ENCODE results near the gene NPTX1. TPM values are rescaled to one million over a fixed set of nuclear protein-coding genes. Genes with fewer than 3 reads are reported as not detected.
A peak's percentile ranks its signal among the peaks of the same experiment; 100 is the strongest.

NPTX1 gene
- total RNA-seq, 1 donor from 2014 or later, result 0.20 TPM

GRCh38 chr17:80454557-80455335 is 21.7 kb downstream of the NPTX1 start:
- intact Hi-C loops (cut with micrococcal nuclease), result loop anchor here (1.0 kb wide), 5 partner anchors 22 to 535 kb away; partner anchors contain the start of genes EIF4A3, ENDOV, NPTX1 and RPTOR
- peak overlapping the region; percentile 92 for H3K27ac Mint-ChIP-seq
- H3K36me3 Mint-ChIP-seq (ENCODE audit: low read depth), result peaks cover 6% of the 10 kb centered on the region
- ATAC-seq (ENCODE audit: low read depth) (peak; percentile 92), DNase-seq (peak; percentile 95)
- peak overlapping the region; percentile 92 for H3K4me3 Mint-ChIP-seq
- H3K4me1 Mint-ChIP-seq, result peaks cover 15% of the 10 kb centered on the region
- H3K27me3 Mint-ChIP-seq, result peaks cover 25% of the 10 kb centered on the region
- H3K9me3 Mint-ChIP-seq, result no peaks in the 10 kb centered on the region
- TF ChIP-seq, protein P1, sequence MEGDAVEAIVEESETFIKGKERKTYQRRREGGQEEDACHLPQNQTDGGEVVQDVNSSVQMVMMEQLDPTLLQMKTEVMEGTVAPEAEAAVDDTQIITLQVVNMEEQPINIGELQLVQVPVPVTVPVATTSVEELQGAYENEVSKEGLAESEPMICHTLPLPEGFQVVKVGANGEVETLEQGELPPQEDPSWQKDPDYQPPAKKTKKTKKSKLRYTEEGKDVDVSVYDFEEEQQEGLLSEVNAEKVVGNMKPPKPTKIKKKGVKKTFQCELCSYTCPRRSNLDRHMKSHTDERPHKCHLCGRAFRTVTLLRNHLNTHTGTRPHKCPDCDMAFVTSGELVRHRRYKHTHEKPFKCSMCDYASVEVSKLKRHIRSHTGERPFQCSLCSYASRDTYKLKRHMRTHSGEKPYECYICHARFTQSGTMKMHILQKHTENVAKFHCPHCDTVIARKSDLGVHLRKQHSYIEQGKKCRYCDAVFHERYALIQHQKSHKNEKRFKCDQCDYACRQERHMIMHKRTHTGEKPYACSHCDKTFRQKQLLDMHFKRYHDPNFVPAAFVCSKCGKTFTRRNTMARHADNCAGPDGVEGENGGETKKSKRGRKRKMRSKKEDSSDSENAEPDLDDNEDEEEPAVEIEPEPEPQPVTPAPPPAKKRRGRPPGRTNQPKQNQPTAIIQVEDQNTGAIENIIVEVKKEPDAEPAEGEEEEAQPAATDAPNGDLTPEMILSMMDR (IDR thresholded peaks at IDR 0.05), result no peak
- ChIA-PET CTCF (interaction anchor here (0.8 to 1.8 kb wide), 6 partner anchors 9 to 378 kb away, joined by 3 to 7 read pairs (median 4); no protein-coding TSS in a partner anchor), POLR2A (interaction anchor here (0.6 to 3.0 kb wide), 40 partner anchors 10 to 1844 kb away, joined by 3 to 24 read pairs (median 4); partner anchors contain the start of genes ACTG1, ARL16, BAIAP2 and CEP131)

GRCh38 chr17:80453998-80454556 is 22.3 kb downstream of the NPTX1 start:
- DNase-seq (peak; percentile 21), ATAC-seq (ENCODE audit: low read depth) (no peak)
- ChIA-PET CTCF (interaction anchor here (0.8 to 1.8 kb wide), 6 partner anchors 10 to 379 kb away, joined by 3 to 7 read pairs (median 4); no protein-coding TSS in a partner anchor), POLR2A (interaction anchor here (0.5 to 3.0 kb wide), 35 partner anchors 11 to 1440 kb away, joined by 3 to 24 read pairs (median 5); partner anchors contain the start of genes ACTG1, ARL16, BAIAP2 and CBX8)
- Mint-ChIP-seq H3K4me3 (peak overlapping the region; percentile 92), H3K36me3 (ENCODE audit: low read depth) (peaks cover 6% of the 10 kb centered on the region), H3K9me3 (no peaks in the 10 kb centered on the region), H3K27me3 (peaks cover 19% of the 10 kb centered on the region), H3K4me1 (peaks cover 15% of the 10 kb centered on the region), H3K27ac (peak overlapping the region; percentile 95)
- TF ChIP-seq, protein P1 (IDR thresholded peaks at IDR 0.05), result no peak
- intact Hi-C loops (cut with micrococcal nuclease), result loop anchor here (1.0 kb wide), 2 partner anchors 22 to 307 kb away; partner anchors contain the start of genes EIF4A3 and NPTX1

DNA sequence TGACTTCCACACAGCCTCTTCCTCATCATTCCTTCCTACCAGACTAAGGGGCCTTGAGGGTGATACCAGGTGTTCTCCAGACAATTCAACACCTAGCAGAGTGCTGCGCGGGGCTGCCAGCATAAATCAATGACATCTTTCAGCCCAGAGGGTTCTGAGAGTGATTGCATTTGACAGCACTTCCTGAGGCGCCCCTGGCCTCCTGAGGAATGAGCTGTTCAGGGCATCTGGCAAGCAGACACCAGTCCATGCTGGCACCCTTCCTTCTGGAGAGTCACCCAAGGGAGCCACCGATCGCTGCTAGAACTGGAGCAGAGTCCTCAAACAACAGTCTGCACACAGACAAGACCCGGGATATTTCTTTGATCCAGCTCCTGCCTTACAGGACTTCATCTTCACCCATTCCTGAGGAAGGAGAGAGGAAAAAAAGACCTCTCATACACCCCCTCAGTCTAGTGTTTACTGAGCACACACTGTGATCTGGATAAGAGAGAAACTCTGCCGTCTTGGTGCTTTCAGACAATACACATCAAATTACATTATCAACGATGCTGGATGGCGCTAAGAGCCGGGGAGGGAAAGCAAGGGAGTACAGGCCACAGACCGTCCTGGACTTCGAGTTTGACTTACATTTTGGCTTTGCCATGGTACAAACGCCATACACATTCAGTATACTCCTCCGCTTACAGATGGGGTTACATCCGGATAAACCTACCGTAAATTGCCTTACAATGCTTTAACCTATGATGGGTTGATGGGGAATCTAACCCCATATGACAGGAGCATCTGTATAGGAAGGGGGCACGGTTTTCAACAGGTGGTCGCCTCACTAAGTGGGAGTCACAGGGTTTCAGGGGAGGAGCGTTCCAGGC is 23.0 kb downstream of the NPTX1 start:
- ChIA-PET CTCF (interaction anchor here (1.8 kb wide), 1 partner anchor 284 kb away, joined by 7 read pairs; no protein-coding TSS in a partner anchor), POLR2A (interaction anchor here (0.5 to 3.0 kb wide), 15 partner anchors 11 to 770 kb away, joined by 3 to 24 read pairs (median 6); partner anchors contain the start of genes CBX8, CEP131, ENDOV and GAA)
- peaks cover 15% of the 10 kb centered on the region for H3K4me1 Mint-ChIP-seq
- peaks cover 13% of the 10 kb centered on the region for H3K27me3 Mint-ChIP-seq
- no peaks in the 10 kb centered on the region for H3K9me3 Mint-ChIP-seq
- TF ChIP-seq, protein P1 (IDR thresholded peaks at IDR 0.05), result no peak
- ATAC-seq (ENCODE audit: low read depth), result no peak
- peak overlapping the region; percentile 92 for H3K4me3 Mint-ChIP-seq
- DNase-seq, result no peak
- H3K36me3 Mint-ChIP-seq (ENCODE audit: low read depth), result peaks cover 6% of the 10 kb centered on the region
- intact Hi-C loops (cut with micrococcal nuclease), result no loop called here
- peak overlapping the region; percentile 95 for H3K27ac Mint-ChIP-seq

- Mint-ChIP-seq H3K4me3 (no peak overlapping the region), H3K9me3 (no peaks in the 10 kb centered on the region), H3K27me3 (peaks cover 7% of the 10 kb centered on the region), H3K4me1 (peaks cover 15% of the 10 kb centered on the region), H3K27ac (no peak overlapping the region), H3K36me3 (ENCODE audit: low read depth) (peaks cover 6% of the 10 kb centered on the region)
- ChIA-PET POLR2A (interaction anchor here (0.5 to 3.0 kb wide), 3 partner anchors 36 to 304 kb away, joined by 5 to 24 read pairs (median 14); partner anchors contain the start of gene ENDOV), CTCF (no interaction called here)
- TF ChIP-seq, protein P1 (IDR thresholded peaks at IDR 0.05), result no peak
- intact Hi-C loops (cut with micrococcal nuclease), result no loop called here
- DNase-seq, result no peak
- no peak for ATAC-seq (ENCODE audit: low read depth)
These were observed 24.1 kb downstream of the NPTX1 start for GRCh38 chr17:80452173-80452915.
